Activated CD8-positive, alpha-beta T cell treated with anti-CD3 and anti-CD28 coated beads for 36 hours (primary cell): ENCODE data around the gene SH3BP2. TPM values are rescaled to one million over a fixed set of nuclear protein-coding genes. Genes with fewer than 3 reads are reported as not detected.

Experiments used
- ATAC-seq: fragments of 200-7000 bp; cut with Tn5 transposase; one replicate; pipeline ENCODE4 v1.10.0; 2021; ENCODE audit warnings: mild to moderate bottlenecking, moderate library complexity
- CTCF ChIA-PET: fragments of 350-600 bp; sonication (Branson Sonifier 250); formaldehyde crosslinking; loops from one replicate; lab custom pipeline; 2021; ENCODE audit warnings: antibody characterized with exemption; lab: Charles Lee
- POLR2A ChIA-PET: fragments of 350-600 bp; sonication (Branson Sonifier 250); formaldehyde crosslinking; loops from one replicate; lab custom pipeline; 2021; ENCODE audit warnings: antibody characterized with exemption; lab: Charles Lee
- DNase-seq: peaks from one replicate; pipeline ENCODE4 v3.0.0-alpha.2; 2020
- H3K27ac Mint-ChIP-seq: one replicate; pipeline ENCODE4 v1.8.0; 2021; ENCODE audit warnings: mild to moderate bottlenecking, mixed read lengths
- H3K27me3 Mint-ChIP-seq: one replicate; pipeline ENCODE4 v1.8.0; 2021; ENCODE audit warnings: mixed read lengths
- H3K36me3 Mint-ChIP-seq: one replicate; pipeline ENCODE4 v1.8.0; 2021; ENCODE audit warnings: low read depth, mixed read lengths
- H3K4me1 Mint-ChIP-seq: one replicate; pipeline ENCODE4 v1.8.0; 2021; ENCODE audit warnings: low read depth, mixed read lengths
- H3K4me3 Mint-ChIP-seq: one replicate; pipeline ENCODE4 v1.8.0; 2021; ENCODE audit warnings: mild to moderate bottlenecking, moderate library complexity, mixed read lengths
- H3K9me3 Mint-ChIP-seq: one replicate; pipeline ENCODE4 v1.8.0; 2021; ENCODE audit warnings: mixed read lengths
- intact Hi-C: fragments of 100-400 bp; cut with micrococcal nuclease; formaldehyde crosslinking; loops from one replicate; pipeline ENCODE4 v1.10.0; 2022
- total RNA-seq, 2 experiments: library from RNA; stranded (reverse); gene quantifications; one replicate each; pipeline ENCODE4 v1.2.3, GENCODE V29; 2021
- TF ChIP-seq, protein P1 (sequence below): fragments of 200-600 bp; IDR thresholded peaks from one replicate; pipeline ENCODE4 v1.8.0; 2022; ENCODE audit warnings: antibody characterized with exemption, mild to moderate bottlenecking

Gene SH3BP2
- total RNA-seq, 2 experiments from 2014 or later = 54.8 to 59.0 TPM

DNA sequence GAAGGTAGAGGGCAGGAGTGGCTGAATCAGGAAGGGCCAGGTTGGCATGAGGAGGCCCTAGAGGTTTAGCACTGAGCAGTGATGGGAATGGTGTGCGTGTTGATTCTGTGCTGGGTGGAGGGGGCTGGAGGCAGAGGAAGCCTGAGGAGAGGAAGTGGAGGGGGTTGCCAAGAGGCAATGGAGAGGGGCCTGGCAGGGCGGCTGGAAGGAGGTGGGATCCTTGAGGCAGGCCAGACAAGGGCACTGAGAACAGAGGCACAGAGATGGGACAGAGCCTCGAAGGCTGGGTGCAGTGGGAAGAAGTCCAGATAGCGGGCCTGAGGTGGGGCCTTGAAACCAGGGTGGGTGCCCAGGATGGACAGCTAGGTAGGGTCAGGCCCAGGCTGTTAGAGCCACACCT is 24.3 kb downstream of the SH3BP2 start:
- DNase-seq = no peak
- peaks cover 44% of the 10 kb centered on the region for H3K36me3 Mint-ChIP-seq
- no peaks in the 10 kb centered on the region for H3K9me3 Mint-ChIP-seq
- TF ChIP-seq, protein P1, sequence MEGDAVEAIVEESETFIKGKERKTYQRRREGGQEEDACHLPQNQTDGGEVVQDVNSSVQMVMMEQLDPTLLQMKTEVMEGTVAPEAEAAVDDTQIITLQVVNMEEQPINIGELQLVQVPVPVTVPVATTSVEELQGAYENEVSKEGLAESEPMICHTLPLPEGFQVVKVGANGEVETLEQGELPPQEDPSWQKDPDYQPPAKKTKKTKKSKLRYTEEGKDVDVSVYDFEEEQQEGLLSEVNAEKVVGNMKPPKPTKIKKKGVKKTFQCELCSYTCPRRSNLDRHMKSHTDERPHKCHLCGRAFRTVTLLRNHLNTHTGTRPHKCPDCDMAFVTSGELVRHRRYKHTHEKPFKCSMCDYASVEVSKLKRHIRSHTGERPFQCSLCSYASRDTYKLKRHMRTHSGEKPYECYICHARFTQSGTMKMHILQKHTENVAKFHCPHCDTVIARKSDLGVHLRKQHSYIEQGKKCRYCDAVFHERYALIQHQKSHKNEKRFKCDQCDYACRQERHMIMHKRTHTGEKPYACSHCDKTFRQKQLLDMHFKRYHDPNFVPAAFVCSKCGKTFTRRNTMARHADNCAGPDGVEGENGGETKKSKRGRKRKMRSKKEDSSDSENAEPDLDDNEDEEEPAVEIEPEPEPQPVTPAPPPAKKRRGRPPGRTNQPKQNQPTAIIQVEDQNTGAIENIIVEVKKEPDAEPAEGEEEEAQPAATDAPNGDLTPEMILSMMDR = no peak
- H3K4me3 Mint-ChIP-seq = peak overlapping the region; percentile 73
- ChIA-PET POLR2A (interaction anchor here (0.6 to 2.2 kb wide), 6 partner anchors 9 to 31 kb away, joined by 3 to 10 read pairs (median 4); no protein-coding TSS in a partner anchor), CTCF (interaction anchor here (1.0 kb wide), 1 partner anchor 54 kb away, joined by 3 read pairs; no protein-coding TSS in a partner anchor)
- intact Hi-C loops = no loop called here
- H3K27ac Mint-ChIP-seq = peak overlapping the region; percentile 31
- ATAC-seq = no peak
- H3K27me3 Mint-ChIP-seq = no peaks in the 10 kb centered on the region
- H3K4me1 Mint-ChIP-seq = peaks cover 57% of the 10 kb centered on the region

DNA sequence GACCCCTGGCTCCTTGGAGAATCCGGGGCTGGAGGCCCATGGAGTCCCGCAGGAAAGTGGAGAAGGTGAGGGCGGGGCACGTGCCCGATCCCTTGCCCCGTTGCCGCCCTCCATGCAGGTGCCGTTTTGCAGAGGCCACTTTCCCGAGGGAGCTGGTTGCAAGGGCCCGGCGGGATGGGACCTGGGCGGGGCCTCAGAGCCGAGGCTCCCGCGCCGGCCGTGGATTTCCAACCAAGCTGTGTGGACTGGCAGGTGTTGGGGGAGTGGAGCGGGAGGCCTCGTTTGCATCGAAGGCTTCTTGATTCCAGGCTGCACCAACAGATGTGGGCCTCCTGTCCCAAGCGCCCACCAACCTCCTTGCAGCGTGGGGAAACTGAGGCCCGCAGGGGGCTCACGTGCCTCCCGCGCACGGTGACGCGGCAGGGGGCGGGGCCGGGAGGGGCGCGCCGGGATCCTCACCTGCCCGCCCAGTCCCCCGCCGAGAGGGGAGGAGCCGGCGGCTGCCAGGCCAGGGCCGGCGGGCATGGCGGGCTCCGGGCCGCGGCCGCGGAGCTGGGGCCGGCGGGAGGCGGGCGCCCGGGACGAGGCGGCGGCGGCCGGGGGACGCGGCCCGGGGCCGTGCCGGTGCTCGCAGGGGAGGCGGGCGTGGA is 24.9 kb downstream of the SH3BP2 start:
- DNase-seq (no peak), ATAC-seq (peak; percentile 49)
- Mint-ChIP-seq H3K9me3 (no peaks in the 10 kb centered on the region), H3K4me3 (peak overlapping the region; percentile 73), H3K27me3 (no peaks in the 10 kb centered on the region), H3K4me1 (peaks cover 57% of the 10 kb centered on the region), H3K27ac (no peak overlapping the region), H3K36me3 (peaks cover 42% of the 10 kb centered on the region)
- POLR2A ChIA-PET = interaction anchor here (0.6 to 2.2 kb wide), 10 partner anchors 9 to 30 kb away, joined by 3 to 10 read pairs (median 4); partner anchors contain the start of gene ADD1
- TF ChIP-seq, protein P1 = no peak
- CTCF ChIA-PET = interaction anchor here (1.0 to 1.5 kb wide), 2 partner anchors 43 to 54 kb away, joined by 3 to 4 read pairs; no protein-coding TSS in a partner anchor
- intact Hi-C loops = no loop called here

DNA sequence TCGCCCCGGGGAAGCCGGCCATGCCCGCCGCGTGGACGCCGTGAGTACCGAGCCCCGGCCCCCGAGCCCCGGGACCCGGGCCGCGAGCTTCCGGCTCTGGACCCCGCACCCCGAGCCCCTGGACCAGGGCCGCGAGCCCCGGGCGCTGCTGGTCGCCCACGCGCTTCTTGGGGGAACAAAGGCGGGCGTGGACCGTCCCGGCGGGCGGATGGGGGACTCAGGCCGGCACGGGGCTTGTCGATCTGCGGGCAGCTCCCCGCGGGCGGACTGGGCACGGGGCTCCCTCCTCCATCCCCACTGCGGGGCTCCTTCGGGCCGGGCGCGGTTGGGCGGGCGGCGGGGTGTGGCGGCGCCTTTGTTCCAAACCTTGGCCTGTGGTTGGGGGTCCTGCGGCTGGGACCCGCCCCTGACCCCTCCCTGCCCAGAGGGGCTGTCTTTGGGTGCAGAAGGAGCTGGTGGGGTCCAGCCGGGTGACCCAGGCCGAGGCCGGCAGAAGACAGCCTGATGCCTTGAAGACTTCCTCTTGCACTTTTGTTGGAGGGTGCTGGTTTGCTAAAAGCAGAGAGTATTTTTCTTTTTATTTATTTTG is 25.6 kb downstream of the SH3BP2 start:
- peaks cover 55% of the 10 kb centered on the region for H3K4me1 Mint-ChIP-seq
- DNase-seq (no peak), ATAC-seq (peak; percentile 2)
- H3K4me3 Mint-ChIP-seq = peak overlapping the region; percentile 53
- intact Hi-C loops = no loop called here
- no peaks in the 10 kb centered on the region for H3K9me3 Mint-ChIP-seq
- ChIA-PET POLR2A (interaction anchor here (0.5 to 2.2 kb wide), 12 partner anchors 9 to 65 kb away, joined by 3 to 10 read pairs (median 4); partner anchors contain the start of gene ADD1), CTCF (interaction anchor here (1.0 to 1.5 kb wide), 4 partner anchors 21 to 63 kb away, joined by 3 to 4 read pairs (median 3); partner anchors contain the start of gene TNIP2)
- TF ChIP-seq, protein P1 = no peak
- no peaks in the 10 kb centered on the region for H3K27me3 Mint-ChIP-seq
- H3K27ac Mint-ChIP-seq = no peak overlapping the region
- peaks cover 39% of the 10 kb centered on the region for H3K36me3 Mint-ChIP-seq

DNA sequence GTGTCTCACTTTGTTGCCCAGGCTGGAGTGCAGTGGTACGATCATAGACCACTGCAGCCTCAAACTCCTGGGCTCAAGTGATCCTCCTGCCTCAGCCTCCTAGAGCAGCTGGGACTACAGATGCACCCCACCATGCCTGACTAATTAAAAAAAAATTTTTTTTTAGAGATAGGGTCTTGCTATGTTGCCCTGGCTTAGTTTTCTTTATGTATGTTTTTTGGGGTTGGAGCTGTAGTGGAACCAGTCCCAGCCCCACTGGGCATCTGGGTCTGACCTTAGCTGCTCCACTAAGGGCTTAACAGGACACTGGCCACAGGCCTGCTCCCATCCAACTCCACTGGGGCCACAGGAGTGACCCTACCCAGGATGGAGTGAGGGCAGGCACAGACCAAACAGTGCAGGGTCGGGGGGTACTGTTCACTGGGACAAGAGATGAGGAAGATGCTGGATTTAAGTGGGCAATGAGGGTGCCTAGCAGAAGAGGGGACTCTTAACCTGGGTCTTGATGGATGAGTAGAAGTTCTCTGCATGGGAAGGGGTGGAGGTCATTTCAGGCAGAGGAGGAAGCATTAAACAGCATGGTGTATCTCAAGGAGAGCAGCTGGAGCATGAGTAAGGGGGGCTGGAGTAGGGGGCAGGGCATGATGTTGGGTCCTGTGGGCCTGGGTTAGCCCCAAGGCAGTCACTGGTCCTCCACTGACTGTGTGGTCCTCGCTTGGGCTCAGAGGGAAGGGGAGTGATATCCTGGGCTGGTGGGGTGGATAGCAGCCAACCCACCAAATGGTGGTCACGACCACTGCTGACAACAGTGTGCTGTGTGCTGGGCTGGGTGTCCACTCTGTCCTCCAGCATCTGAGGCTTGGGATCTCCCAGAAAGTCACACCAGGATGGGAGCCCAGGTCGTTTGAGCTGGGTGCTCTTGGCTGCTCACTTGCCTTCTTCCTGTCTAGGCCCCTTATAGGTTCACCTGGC is 26.6 kb downstream of the SH3BP2 start:
- CTCF ChIA-PET = interaction anchor here (0.7 to 1.5 kb wide), 5 partner anchors 20 to 134 kb away, joined by 3 to 4 read pairs (median 3); partner anchors contain the start of gene TNIP2
- DNase-seq = no peak
- Mint-ChIP-seq H3K4me1 (peaks cover 44% of the 10 kb centered on the region), H3K27ac (peak overlapping the region; percentile 27), H3K4me3 (peak overlapping the region; percentile 53), H3K36me3 (peaks cover 37% of the 10 kb centered on the region), H3K9me3 (no peaks in the 10 kb centered on the region), H3K27me3 (no peaks in the 10 kb centered on the region)
- POLR2A ChIA-PET = interaction anchor here (0.5 to 2.2 kb wide), 10 partner anchors 7 to 64 kb away, joined by 3 to 10 read pairs (median 4); partner anchors contain the start of gene ADD1
- intact Hi-C loops = no loop called here
- ATAC-seq = no peak
- TF ChIP-seq, protein P1 = no peak
